WTC11 (cell line): ENCODE data around the gene PSENEN. TPM values are rescaled to one million over a fixed set of nuclear protein-coding genes. Genes with fewer than 3 reads are reported as not detected.
A peak's percentile ranks its signal among the peaks of the same experiment; 100 is the strongest.

Source experiments
- ATAC-seq: fragments of 200-7000 bp; cut with Tn5 transposase; 2 replicates; pipeline ENCODE4 v1.10.0; 2021; ENCODE audit warnings: mild to moderate bottlenecking, moderate library complexity
- CTCF ChIA-PET: fragments of 300-600 bp; sonication (Branson Sonifier 250); formaldehyde crosslinking; loops from one replicate; lab custom pipeline; 2021; ENCODE audit warnings: antibody characterized with exemption; lab: Charles Lee
- POLR2A ChIA-PET: fragments of 350-600 bp; sonication (Branson Sonifier 250); formaldehyde crosslinking; loops from one replicate; lab custom pipeline; 2021; ENCODE audit warnings: antibody characterized with exemption; lab: Charles Lee
- DNase-seq: peaks from one replicate; pipeline ENCODE4 v3.0.0; 2021; ENCODE audit warnings: low spot score
- H3K27ac Mint-ChIP-seq: 2 replicates; pipeline ENCODE4 v1.8.0; 2021; ENCODE audit warnings: mixed read lengths
- H3K27me3 Mint-ChIP-seq: 2 replicates; pipeline ENCODE4 v1.8.0; 2021; ENCODE audit warnings: low read depth, mild to moderate bottlenecking, moderate library complexity, mixed read lengths
- H3K36me3 Mint-ChIP-seq: 2 replicates; pipeline ENCODE4 v1.8.0; 2021; ENCODE audit warnings: mixed read lengths
- H3K4me1 Mint-ChIP-seq: 2 replicates; pipeline ENCODE4 v1.8.0; 2022; ENCODE audit warnings: mixed read lengths
- H3K4me3 Mint-ChIP-seq: 2 replicates; pipeline ENCODE4 v1.8.0; 2021; ENCODE audit warnings: mild to moderate bottlenecking, moderate library complexity, mixed read lengths
- H3K9me3 Mint-ChIP-seq: 2 replicates; pipeline ENCODE4 v1.8.0; 2021; ENCODE audit warnings: mixed read lengths
- AR ChIP-seq: fragments of 250-450 bp; sonication (Bioruptor Pico); IDR thresholded peaks from 2 replicates; pipeline ENCODE4 v1.9.0; 2021; ENCODE audit warnings: mild to moderate bottlenecking
- ATF3 ChIP-seq: sonication (generic); formaldehyde crosslinking; conservative IDR thresholded peaks from 2 replicates; pipeline ENCODE4 v1.8.1; 2022; ENCODE audit warnings: mild to moderate bottlenecking, missing genetic modification reagents
- CREM ChIP-seq: sonication (generic); formaldehyde crosslinking; IDR thresholded peaks from 2 replicates; pipeline ENCODE4 v1.8.1; 2022; ENCODE audit warnings: mild to moderate bottlenecking, missing genetic modification reagents, moderate library complexity
- CTCF ChIP-seq: fragments of 200-600 bp; IDR thresholded peaks from 2 replicates; pipeline ENCODE4 v1.8.0; 2022; ENCODE audit warnings: antibody characterized with exemption
- MAX ChIP-seq: sonication (generic); formaldehyde crosslinking; IDR thresholded peaks from 2 replicates; pipeline ENCODE4 v1.8.0; 2022; ENCODE audit warnings: mild to moderate bottlenecking, missing genetic modification reagents
- NFE2L1 ChIP-seq: sonication (generic); formaldehyde crosslinking; IDR thresholded peaks from 2 replicates; pipeline ENCODE4 v1.8.1; 2023; ENCODE audit warnings: missing genetic modification reagents
- OVOL2 ChIP-seq: fragments of 250-450 bp; sonication (Bioruptor Pico); IDR thresholded peaks from 2 replicates; pipeline ENCODE4 v1.9.0; 2021; ENCODE audit warnings: mild to moderate bottlenecking, borderline replicate concordance
- PRDM15 ChIP-seq: sonication (generic); formaldehyde crosslinking; IDR thresholded peaks from 2 replicates; pipeline ENCODE4 v1.8.0; 2022; ENCODE audit warnings: missing genetic modification reagents
- TP53 ChIP-seq: sonication (generic); formaldehyde crosslinking; IDR thresholded peaks from 2 replicates; pipeline ENCODE4 v1.8.1; 2023; ENCODE audit warnings: mild to moderate bottlenecking, missing genetic modification reagents
- ZBTB43 ChIP-seq: sonication (generic); formaldehyde crosslinking; IDR thresholded peaks from 2 replicates; pipeline ENCODE4 v1.8.1; 2023; ENCODE audit warnings: mild to moderate bottlenecking, missing genetic modification reagents
- ZNF138 ChIP-seq: sonication (generic); formaldehyde crosslinking; conservative IDR thresholded peaks from 2 replicates; pipeline ENCODE4 v1.8.1; 2022; ENCODE audit warnings: mild to moderate bottlenecking, moderate library complexity, missing genetic modification reagents
- ZNF281 ChIP-seq: sonication (generic); formaldehyde crosslinking; IDR thresholded peaks from 2 replicates; pipeline ENCODE4 v1.8.0; 2023; ENCODE audit warnings: mild to moderate bottlenecking, missing genetic modification reagents
- ZNF416 ChIP-seq: fragments of 250-450 bp; sonication (Bioruptor Pico); IDR thresholded peaks from 2 replicates; pipeline ENCODE4 v1.9.0; 2021; ENCODE audit warnings: mild to moderate bottlenecking, inconsistent platforms
- ZNF671 ChIP-seq: fragments of 250-450 bp; sonication (Bioruptor Pico); IDR thresholded peaks from 2 replicates; pipeline ENCODE4 v1.8.0; 2021; ENCODE audit warnings: mild to moderate bottlenecking
- total RNA-seq: library from RNA; stranded (reverse); gene quantifications from 3 replicates; pipeline ENCODE4 v1.2.3, GENCODE V29; 2021

Gene PSENEN
- total RNA-seq, 1 experiment from 2014 or later = 80.3 TPM

GRCh38 chr19:35750167-35750566, 4.7 kb downstream of the PSENEN start:
- no peaks in the 10 kb centered on the region for H3K9me3 Mint-ChIP-seq
- CTCF ChIA-PET = interaction anchor here (1.1 kb wide), 1 partner anchor 34 kb away, joined by 3 read pairs; no protein-coding TSS in a partner anchor
- no peak for ATAC-seq

GRCh38 chr19:35751839-35752745, 6.6 kb downstream of the PSENEN start:
- no peak for ATAC-seq
- TF ChIP-seq CREM (CRISPR knock-in tag) = no peak
- no peak for TF ChIP-seq ZNF671 (CRISPR knock-in tag)
- no peak for TF ChIP-seq PRDM15 (CRISPR knock-in tag)
- no peak for TF ChIP-seq CTCF
- no peak for TF ChIP-seq MAX (CRISPR knock-in tag)
- no peak for TF ChIP-seq AR
- TF ChIP-seq ZNF281 (CRISPR knock-in tag) = no peak
- no peak for TF ChIP-seq TP53 (CRISPR knock-in tag)
- no peak for TF ChIP-seq ZNF416
- no peaks in the 10 kb centered on the region for H3K36me3 Mint-ChIP-seq
- H3K4me1 Mint-ChIP-seq = peaks cover 19% of the 10 kb centered on the region
- POLR2A ChIA-PET = interaction anchor here (1.6 kb wide), 1 partner anchor 118 kb away, joined by 4 read pairs; no protein-coding TSS in a partner anchor
- CTCF ChIA-PET = interaction anchor here (0.6 to 1.2 kb wide), 3 partner anchors 32 to 108 kb away, joined by 3 read pairs; no protein-coding TSS in a partner anchor
- H3K4me3 Mint-ChIP-seq = no peak overlapping the region
- no peaks in the 10 kb centered on the region for H3K9me3 Mint-ChIP-seq
- H3K27ac Mint-ChIP-seq = no peak overlapping the region
- no peak for DNase-seq
- H3K27me3 Mint-ChIP-seq = peaks cover 22% of the 10 kb centered on the region

More at GRCh38 chr19:35750167-35750566, 4.7 kb downstream of the PSENEN start:
- Mint-ChIP-seq H3K27me3 (peaks cover 6% of the 10 kb centered on the region), H3K4me3 (peak overlapping the region; percentile 33; the same call in 1 of the 2 replicates), H3K36me3 (no peaks in the 10 kb centered on the region), H3K4me1 (peaks cover 18% of the 10 kb centered on the region), H3K27ac (no peak overlapping the region)
- no peak for DNase-seq
- no peak for TF ChIP-seq ZBTB43 (CRISPR knock-in tag)
- no peak for TF ChIP-seq NFE2L1 (CRISPR knock-in tag)
- TF ChIP-seq ATF3 (CRISPR knock-in tag) = no peak
- TF ChIP-seq ZNF138 = no peak
- no peak for TF ChIP-seq OVOL2 (CRISPR knock-in tag)
- POLR2A ChIA-PET = no interaction called here
